Thyroid gland (tissue), 4 donors: Measurements from ENCODE around the gene SALL3. TPM values are rescaled to one million over a fixed set of nuclear protein-coding genes. Genes with fewer than 3 reads are reported as not detected.

Experiments used
- DNase-seq, 2 donors: peaks; one replicate each; pipeline ENCODE4 v3.0.0-alpha.2; 2019
- H3K27ac ChIP-seq, 3 donors: fragments of 200-600 bp; sonication (generic); 1 replicate in 2 of 3; 2 replicates in 1 of 3; pipeline ENCODE4 v1.5.1; 2016 to 2019; ENCODE audit warnings: mild to moderate bottlenecking in 1 of 3, moderate library complexity in 1 of 3
- H3K27me3 ChIP-seq: fragments of 200-600 bp; sonication (generic); one replicate; pipeline ENCODE4 v1.5.1; 2019
- H3K36me3 ChIP-seq, 2 donors: fragments of 200-600 bp; sonication (generic); one replicate each; pipeline ENCODE4 v1.5.1; 2016 to 2019
- H3K4me1 ChIP-seq, 2 donors: fragments of 200-600 bp; sonication (generic); one replicate each; pipeline ENCODE4 v1.5.1; 2017 to 2019
- H3K4me3 ChIP-seq, 3 donors: fragments of 200-600 bp; sonication (generic); replicated peaks in 1 of 3; 1 replicate in 2 of 3; 2 replicates in 1 of 3; pipeline ENCODE4 v1.5.1; 2016; ENCODE audit warnings: mild to moderate bottlenecking in 1 of 3
- H3K9me3 ChIP-seq: fragments of 200-600 bp; sonication (generic); one replicate; pipeline ENCODE4 v1.5.1; 2017
- CTCF ChIP-seq, 6 experiments: fragments of 200-600 bp in 3 of 6; fragments of 450-650 bp in 3 of 6; sonication (generic) in 3 of 6; IDR thresholded peaks; one replicate each; pipeline ENCODE4 v1.5.1; 2016 to 2019; ENCODE audit warnings: antibody characterized with exemption in 6 of 6, mild to moderate bottlenecking in 2 of 6, inconsistent platforms in 1 of 6, moderate library complexity in 1 of 6
- POLR2A ChIP-seq, 2 donors: fragments of 450-650 bp; IDR thresholded peaks; one replicate each; pipeline ENCODE4 v1.6.1; 2017; ENCODE audit warnings: antibody characterized with exemption in 2 of 2, mild to moderate bottlenecking in 2 of 2, moderate library complexity in 1 of 2
- WGBS, 2 donors: methylation state at CpG; one replicate each; pipeline ENCODE4 v1.1.5; 2017; 5-methylcytosine and 5-hydroxymethylcytosine counted together
- intact Hi-C: fragments of 100-400 bp; cut with DNase I; formaldehyde crosslinking; loops from one replicate; pipeline ENCODE4 v1.15.1; 2023
- total RNA-seq, 4 donors: library from RNA; depleted of rRNA; stranded (reverse); fragments of >200 nt; gene quantifications; one replicate each; pipeline ENCODE4 v1.2.3, GENCODE V29; 2016

SALL3 gene
- total RNA-seq, 4 donors from 2014 or later, result 0.11 to 0.13 TPM; not detected in 2

GRCh38 chr18:78994977-78995582, 15.5 kb downstream of the SALL3 start:
- 96 to 99% methylated on average over 19 to 26 of the region's 44 CpGs for WGBS, 2 donors
- TF ChIP-seq CTCF (IDR thresholded peaks at IDR 0.05) (no peak), POLR2A (IDR thresholded peaks at IDR 0.05) (no peak)
- DNase-seq, result no peak
- no peaks in the 10 kb centered on the region for H3K36me3 ChIP-seq
- no peaks in the 10 kb centered on the region for H3K9me3 ChIP-seq
- no peaks in the 10 kb centered on the region for H3K27me3 ChIP-seq
- no peak overlapping the region for H3K27ac ChIP-seq
- H3K4me1 ChIP-seq, result no peaks in the 10 kb centered on the region
- intact Hi-C loops, result no loop called here
- no peak overlapping the region for H3K4me3 ChIP-seq

- peak; percentile 72 to 73 for DNase-seq
- intact Hi-C loops, result no loop called here
- TF ChIP-seq POLR2A (IDR thresholded peaks at IDR 0.05) (no peak), CTCF (IDR thresholded peaks at IDR 0.05) (no peak)
- Histone ChIP-seq H3K27me3 (no peaks in the 10 kb centered on the region), H3K36me3 (no peaks in the 10 kb centered on the region), H3K4me1 (no peaks in the 10 kb centered on the region), H3K9me3 (no peaks in the 10 kb centered on the region), H3K27ac (no peak overlapping the region), H3K4me3 (no peak overlapping the region)
- 45 to 52% methylated on average over 20 to 22 of the region's 22 CpGs for WGBS, 2 donors
These were observed 16.2 kb downstream of the SALL3 start for GRCh38 chr18:78995740-78996395.

GRCh38 chr18:78996741-78997490, 17.3 kb downstream of the SALL3 start:
- no peaks in the 10 kb centered on the region for H3K4me1 ChIP-seq
- no peak overlapping the region for H3K27ac ChIP-seq
- TF ChIP-seq POLR2A (IDR thresholded peaks at IDR 0.05) (no peak), CTCF (IDR thresholded peaks at IDR 0.05) (no peak)
- intact Hi-C loops, result no loop called here
- DNase-seq, result no peak
- no peaks in the 10 kb centered on the region for H3K36me3 ChIP-seq
- 93 to 94% methylated on average over 36 to 42 of the region's 44 CpGs for WGBS, 2 donors
- no peaks in the 10 kb centered on the region for H3K9me3 ChIP-seq
- no peak overlapping the region for H3K4me3 ChIP-seq
- no peaks in the 10 kb centered on the region for H3K27me3 ChIP-seq

GRCh38 chr18:78998371-78999071, 18.9 kb downstream of the SALL3 start:
- Histone ChIP-seq H3K9me3 (no peaks in the 10 kb centered on the region), H3K27ac (no peak overlapping the region), H3K4me3 (no peak overlapping the region), H3K27me3 (no peaks in the 10 kb centered on the region), H3K4me1 (no peaks in the 10 kb centered on the region), H3K36me3 (no peaks in the 10 kb centered on the region)
- no peak for TF ChIP-seq CTCF (IDR thresholded peaks at IDR 0.05)
- no peak for TF ChIP-seq POLR2A (IDR thresholded peaks at IDR 0.05)
- 88 to 89% methylated on average over 18 of the region's 18 CpGs for WGBS, 2 donors
- DNase-seq, result no peak
- intact Hi-C loops, result no loop called here
